HG02943 (cell line): Measurements from ENCODE around the gene TMEM72.

ENCODE experiments used
- ATAC-seq: cut with Tn5 transposase; IDR thresholded peaks from one replicate; pipeline ENCODE4 v1.9.1; 2021; ENCODE audit warnings: mild to moderate bottlenecking, low read depth, moderate library complexity; ENCODE audit not compliant: unreplicated experiment

TMEM72 gene

GRCh38 chr10:44914891-44915290 lies 3.8 kb downstream of the TMEM72 start:
- no peak for ATAC-seq

DNA sequence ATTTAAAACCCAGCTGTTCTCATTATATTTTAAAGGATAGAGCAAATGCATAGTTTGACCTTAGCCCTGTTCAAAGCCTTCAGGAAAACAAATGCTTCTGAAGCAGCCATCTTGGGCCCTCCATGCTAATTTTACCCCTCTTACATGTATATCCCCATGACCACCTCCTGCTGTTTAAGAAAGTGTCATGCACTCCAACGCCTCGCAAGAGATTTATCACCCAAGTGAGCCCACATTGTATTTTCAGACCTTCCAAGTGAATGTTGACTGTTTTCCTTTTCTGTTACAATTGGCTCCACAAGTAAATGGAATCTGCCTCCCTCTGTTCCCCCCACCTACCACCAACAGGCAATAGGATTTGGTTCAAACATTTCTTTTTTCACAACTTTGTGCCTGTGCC lies 5.3 kb downstream of the TMEM72 start:
- no peak for ATAC-seq

GRCh38 chr10:44917848-44918247 lies 6.7 kb downstream of the TMEM72 start:
- no peak for ATAC-seq

GRCh38 chr10:44920252-44920651 lies 9.1 kb downstream of the TMEM72 start:
- no peak for ATAC-seq

DNA sequence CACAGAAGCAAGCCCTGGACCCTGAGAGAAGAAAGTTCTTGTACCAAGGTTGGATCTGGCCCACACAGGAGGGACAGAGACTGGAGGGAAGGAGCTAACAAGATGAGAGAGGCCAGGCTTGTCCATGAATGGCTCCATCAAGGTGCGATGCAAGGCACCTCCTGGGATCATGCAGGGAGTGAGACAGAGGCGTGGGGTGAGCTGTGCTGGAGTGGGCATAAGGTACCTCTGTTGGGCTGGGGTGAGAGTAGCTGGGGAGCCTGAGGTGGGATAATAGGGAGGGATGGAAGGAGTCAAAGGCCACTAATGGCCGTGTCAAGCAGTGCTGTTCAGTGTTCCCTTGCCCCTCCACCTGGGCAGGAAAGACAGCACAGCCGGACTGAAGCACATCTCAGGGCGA lies 9.9 kb downstream of the TMEM72 start:
- ATAC-seq: no peak

- no peak for ATAC-seq
Observed at GRCh38 chr10:44921506-44921905, 10.4 kb downstream of the TMEM72 start.

- ATAC-seq: no peak
Observed at GRCh38 chr10:44922021-44922420, 10.9 kb downstream of the TMEM72 start.

DNA sequence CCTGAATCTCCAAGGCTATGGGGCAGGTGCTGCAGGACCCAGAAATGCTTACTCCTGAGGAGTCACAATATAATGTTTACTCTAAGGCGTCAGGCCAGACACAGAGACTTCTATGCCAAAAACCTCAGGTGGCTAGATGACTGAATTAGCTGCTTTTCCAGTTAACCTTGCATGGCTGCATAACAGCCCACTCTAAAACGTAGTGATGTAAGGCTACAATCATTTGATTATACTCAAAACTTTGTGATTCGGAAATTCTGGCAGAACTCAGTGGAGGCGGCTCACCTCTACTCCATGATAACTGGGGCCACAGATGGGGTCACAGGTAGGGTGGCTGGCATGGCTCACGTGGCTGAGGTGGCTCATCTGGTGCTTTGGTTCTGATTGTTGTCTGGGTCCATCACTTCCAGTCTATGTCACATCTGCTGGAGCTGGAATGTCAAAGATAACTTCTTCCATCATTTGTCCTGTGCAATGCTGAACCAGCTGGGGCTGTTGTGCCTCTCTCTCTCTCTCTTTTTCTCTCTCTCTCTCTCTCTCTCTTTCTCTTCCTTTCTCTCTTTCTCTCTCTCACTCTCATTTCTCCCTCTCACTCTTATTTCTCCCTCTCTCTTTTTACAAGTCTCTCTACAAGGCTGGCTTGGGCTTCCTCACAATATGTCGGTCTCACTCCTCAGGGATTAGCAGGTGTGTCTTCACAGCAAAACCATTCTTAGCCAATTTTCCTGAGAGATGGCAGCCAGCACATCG lies 11.8 kb downstream of the TMEM72 start:
- no peak for ATAC-seq

DNA sequence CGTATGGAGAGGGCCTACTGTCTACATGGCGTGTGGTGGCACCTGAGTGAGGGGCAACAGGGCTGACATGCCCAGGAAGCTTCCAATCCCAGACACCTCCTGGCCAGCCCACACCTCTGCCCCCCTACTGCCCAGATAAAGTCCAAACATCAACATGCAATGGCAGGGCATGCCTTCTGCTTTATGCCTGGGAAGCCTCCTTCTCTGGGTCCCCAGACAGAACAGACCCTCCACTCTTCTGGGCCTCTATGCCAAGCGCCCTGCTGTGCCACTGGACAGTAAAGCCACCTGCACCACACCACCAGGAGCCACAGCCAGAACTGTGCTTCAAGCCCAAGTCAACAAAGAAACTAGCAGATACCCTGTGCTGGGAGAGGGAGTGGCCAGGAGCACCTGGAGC lies 12.5 kb downstream of the TMEM72 start:
- ATAC-seq: no peak

- no peak for ATAC-seq
Observed at GRCh38 chr10:44924261-44925040, 13.3 kb downstream of the TMEM72 start.

DNA sequence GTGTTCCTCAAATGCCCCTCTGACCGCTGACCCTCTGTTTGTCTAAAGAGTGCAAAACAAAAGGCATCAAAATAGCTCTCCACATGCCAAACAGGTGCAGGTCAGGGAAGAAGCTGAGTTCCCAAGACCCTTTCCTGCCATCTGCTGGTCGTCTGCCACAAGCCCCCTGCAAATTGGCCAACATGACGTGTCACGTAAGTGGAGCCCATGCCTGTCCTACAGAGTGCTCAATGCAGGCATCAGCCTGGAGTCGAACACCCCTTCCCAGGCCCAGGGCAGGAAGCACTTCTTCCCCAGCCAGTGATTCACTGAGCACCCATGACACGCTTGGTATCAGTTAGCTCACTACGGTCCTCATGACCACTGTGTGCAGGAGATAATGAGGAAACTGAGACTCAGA lies 14.1 kb downstream of the TMEM72 start:
- no peak for ATAC-seq

- no peak for ATAC-seq
Observed at GRCh38 chr10:44925811-44926750, 14.9 kb downstream of the TMEM72 start.

- no peak for ATAC-seq
Observed at GRCh38 chr10:44926751-44927351, 15.7 kb downstream of the TMEM72 start.

GRCh38 chr10:44927352-44927751 lies 16.2 kb downstream of the TMEM72 start:
- ATAC-seq: no peak

DNA sequence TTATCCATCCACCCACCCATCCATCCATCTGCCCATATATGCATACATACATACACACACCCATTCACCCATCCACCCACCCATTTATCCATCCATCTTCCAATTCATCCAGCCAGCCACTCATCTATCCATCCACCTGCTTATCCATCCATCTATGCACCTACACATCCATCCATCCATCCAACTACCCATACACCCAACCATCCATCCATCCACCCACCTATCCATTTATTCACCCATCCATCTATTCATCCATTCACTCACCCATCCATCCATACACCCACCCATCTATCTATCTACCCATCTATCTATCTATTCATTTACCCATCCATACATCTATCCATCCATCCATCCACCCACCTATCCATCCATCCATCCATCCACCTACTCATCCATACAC lies 17.3 kb downstream of the TMEM72 start:
- no peak for ATAC-seq

- ATAC-seq: no peak
Observed at GRCh38 chr10:44929356-44930255, 18.5 kb downstream of the TMEM72 start.

DNA sequence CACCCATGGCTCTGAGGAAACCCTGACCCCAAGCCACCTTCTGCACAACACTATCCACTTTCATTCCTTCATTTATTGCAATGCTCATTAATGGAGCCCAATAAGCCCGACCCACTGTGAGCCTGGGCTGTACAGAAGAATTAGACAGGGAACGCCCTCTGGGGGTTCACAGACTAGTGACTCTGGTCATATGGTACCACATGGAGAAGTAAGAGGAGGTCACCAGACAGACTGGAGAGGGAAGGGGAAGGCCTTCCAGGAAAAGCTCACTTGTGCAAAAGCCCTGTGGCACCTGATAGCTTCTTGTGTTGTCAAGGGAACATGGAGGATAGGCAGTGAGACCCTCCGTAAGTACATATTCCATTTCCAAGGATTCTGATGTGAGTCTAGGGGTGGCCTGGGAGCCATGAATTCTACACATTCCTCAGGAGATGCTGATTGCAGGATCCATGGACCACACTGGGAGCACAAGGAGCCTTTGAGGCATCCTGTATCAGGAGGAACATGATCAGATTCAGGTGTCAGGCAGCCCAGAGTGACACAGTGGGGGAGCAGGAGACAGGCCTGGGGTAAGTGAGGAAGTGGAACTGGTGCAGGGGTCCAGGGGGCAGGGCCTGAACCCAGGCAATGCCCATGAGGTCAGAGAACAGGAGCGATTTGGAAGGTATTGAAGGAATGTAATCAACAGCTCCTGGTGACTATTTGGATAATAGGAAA lies 19.9 kb downstream of the TMEM72 start:
- no peak for ATAC-seq

GRCh38 chr10:44931621-44932516 lies 20.7 kb downstream of the TMEM72 start:
- no peak for ATAC-seq
